HG02678 (cell line): Measurements from ENCODE around the gene FAM118B.

Source experiments
- ATAC-seq: cut with Tn5 transposase; IDR thresholded peaks from one replicate; pipeline ENCODE4 v1.9.1; 2021; ENCODE audit warnings: mild to moderate bottlenecking, moderate library complexity; ENCODE audit not compliant: unreplicated experiment

The FAM118B gene

DNA sequence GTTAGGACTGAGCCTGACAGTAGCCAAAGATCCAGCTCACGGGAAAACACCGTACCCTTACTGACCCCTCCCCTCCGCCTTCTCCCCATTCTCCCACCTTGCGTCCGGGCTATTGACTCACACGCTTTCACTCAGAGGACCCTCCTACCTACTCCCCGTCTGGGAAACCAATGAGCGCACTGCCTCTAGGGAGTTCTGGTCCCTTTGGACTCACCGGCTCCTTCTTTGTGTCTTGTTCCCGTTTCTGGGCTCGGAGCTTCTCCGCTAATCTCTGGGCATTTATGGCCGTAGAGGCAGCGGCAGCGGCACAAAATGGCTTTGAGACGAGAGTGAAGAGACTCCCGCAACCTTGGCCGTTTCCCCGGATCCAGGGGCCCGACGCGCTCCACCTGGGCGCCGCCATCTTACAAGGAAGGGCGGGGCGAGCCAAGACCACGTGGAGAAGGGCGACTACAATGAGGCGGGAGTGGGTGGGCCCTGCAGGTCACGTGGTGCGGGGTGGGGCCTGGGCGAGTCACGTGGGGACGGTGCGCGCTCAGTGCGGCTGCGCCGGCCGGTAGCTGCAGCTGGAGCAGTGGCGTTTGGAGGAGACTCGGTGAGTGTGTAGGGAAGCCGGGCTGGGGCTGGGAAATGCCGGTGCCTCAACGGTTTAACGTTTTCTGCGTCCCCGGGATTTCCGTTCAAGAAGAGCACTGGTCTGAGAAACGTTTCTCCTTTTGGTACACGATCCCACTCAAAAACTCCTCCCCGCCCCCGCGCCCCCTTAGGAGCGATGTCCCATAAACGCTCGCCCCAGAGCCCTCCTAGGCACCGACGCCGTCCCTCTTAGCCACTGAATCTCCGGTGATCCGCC lies at the start of gene FAM118B, which contains the start of gene RPUSD4:
TSS of gene FAM118B (plus strand) at position 547 of the 853 bp plus-strand sequence. CDS start 23,220 bp downstream, outside the sequence.
TSS of gene RPUSD4 (minus strand) at position 415 of the 853 bp plus-strand sequence. CDS start at position 403, 12 bp downstream.
- peak; percentile 96 for ATAC-seq

DNA sequence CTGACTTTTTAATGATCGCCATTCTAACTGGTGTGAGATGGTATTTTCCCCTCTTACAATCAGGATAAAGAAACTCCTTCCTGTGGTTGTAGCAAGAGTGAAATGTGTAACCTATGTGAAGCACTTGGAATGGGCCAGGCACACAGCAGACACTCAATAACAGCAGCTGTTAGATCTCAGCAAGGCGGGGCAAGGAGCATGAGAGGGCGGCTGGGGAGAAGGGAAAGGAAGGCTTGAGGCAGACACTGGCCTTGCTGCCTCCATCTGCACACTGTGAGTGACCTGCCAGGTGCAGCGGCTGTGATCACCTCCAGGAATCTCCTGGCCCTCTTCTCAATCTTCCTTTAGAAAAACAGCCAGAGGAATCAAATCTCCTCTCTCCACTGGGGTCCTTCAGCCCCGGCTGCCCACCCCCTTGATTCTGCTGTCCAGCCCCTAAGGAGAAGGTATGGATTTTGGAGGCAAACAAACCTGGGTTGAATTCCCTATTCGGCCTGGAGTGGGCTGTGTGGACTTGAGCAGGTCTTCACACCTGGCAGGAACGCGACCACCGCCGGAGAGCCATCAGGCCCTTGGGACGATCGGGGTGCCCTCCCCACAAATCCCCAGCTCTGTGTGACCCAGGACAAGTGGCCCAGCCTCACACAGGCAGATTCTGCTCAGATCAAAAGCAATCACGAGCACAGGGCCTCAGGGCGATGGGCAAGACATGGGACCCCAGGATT lies 49.1 kb upstream of the FAM118B start:
- no peak for ATAC-seq

DNA sequence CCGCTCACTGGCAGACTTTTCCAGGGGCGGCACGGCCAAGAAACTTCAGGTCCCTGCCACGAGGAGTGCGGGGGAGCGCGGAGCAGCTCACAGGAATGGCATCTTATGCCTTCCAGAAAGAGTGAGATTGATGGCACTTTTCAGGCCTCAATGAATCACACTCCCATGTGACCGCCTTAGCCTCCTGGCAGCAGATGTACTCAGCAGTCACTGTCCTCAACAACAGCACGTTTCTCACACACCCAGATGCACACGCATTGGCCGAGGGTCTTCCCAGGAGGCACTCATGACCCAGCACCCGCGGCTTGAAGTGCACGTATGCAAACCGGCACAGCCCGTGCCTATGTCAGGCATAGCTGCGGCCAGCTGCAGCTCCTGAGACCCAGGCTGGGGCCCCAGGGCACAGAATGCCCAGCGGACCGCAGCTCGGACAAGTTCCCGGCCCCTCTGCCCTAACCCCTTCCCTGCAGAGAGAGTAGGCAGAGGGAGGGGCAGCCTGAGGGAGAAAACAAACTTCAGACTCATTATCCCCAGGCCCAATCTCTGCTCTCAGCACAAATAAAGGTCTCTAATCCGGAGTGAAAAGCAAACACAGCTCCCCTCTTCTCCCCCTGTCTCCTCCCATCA lies 48.4 kb upstream of the FAM118B start:
- ATAC-seq, result no peak

DNA sequence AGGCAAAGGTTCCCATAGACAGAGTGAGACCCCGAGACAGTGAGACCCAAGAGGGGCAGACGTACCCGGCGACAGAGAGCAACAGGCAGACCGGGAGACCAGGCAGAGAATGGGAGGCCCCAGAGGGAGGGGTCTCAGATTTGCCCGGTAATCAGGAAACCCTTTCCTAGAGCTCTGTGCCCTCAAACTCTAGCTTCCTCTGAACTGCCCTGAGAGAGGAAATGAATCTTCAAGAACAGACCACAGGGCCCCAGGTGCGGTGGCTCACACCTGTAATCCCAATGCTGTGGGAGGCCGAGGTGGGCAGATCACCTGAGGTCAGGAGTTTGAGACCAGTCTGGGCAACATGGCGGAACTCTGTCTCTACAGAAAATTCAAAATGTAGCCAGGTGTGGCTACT lies 47.8 kb upstream of the FAM118B start:
- no peak for ATAC-seq

DNA sequence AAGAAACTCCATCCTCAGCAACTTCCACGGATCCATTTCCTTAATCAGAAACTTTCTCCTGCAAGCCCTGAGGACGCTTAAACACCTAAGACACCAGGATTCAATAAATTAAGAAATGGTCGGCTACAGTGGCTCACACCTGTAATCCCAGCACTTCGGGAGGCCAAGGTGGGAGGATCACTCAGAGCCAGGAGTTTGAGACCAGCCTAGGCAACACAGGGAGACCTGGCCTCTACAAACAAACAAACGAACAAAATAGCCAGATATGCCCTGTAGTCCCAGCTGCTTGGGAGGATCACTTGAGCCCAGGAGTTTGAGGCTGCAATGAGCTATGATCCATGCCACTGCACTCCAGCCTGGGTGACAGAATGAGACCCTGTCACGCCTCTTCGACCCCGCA lies 46.8 kb upstream of the FAM118B start:
- ATAC-seq, result no peak

DNA sequence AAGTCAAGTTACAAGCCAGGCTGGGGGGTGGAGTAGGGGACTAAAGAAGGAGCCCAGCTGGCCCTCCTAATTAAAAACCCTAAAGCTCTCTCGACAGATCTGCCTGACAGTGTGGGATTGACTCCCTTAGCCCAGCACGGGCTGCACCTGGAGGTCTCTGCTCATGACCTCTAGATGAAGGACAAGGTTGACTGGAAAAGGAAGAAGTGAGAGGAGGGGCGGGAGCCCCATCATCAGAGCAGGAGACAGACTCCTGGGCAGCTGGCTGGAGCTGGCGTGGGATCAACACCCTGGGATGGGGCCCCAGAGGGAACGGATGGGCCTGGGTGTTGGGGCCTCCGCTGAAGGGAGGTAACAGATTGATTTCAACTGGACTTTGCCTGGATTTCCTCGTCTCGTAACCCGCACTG lies 46.3 kb upstream of the FAM118B start:
- no peak for ATAC-seq

DNA sequence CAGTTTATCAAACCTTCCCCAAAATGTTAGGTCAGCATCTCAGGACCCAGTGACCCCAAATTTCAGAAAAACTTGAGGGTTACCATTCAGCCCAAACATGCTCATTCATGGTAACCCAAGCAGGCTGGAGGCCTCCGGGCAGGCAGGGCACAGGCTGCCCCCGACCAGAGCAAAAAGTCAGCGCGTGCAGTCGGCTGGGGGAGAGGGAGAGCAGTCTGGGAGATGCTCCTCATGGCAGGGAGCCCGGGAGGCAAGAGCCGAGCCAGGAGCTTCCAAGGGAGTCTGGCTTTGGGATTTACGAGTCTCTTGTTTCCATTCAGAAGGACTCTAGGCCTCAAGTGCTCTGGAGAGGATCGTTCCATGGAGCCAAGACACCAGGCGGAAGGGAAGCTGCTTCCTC lies 45.8 kb upstream of the FAM118B start:
- ATAC-seq, result no peak

DNA sequence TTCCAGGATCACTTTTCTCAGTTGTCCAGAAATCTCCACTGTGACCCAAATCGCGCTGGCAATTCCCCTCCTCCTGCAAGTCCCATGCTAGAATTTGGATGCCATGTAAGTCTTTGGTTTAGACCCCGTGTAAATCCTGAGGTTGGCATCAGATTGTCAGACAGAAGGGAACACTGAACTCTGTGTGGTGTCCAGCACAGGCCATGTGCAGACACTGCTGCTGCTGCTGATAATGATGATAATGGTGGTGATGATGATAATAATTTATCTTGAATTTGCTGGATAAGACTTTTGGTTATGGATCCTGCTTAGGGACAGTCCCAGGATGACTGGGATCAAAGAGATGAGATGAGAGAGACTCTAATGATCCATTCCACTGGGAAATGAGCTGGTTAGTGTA lies 45.2 kb upstream of the FAM118B start:
- ATAC-seq, result no peak

DNA sequence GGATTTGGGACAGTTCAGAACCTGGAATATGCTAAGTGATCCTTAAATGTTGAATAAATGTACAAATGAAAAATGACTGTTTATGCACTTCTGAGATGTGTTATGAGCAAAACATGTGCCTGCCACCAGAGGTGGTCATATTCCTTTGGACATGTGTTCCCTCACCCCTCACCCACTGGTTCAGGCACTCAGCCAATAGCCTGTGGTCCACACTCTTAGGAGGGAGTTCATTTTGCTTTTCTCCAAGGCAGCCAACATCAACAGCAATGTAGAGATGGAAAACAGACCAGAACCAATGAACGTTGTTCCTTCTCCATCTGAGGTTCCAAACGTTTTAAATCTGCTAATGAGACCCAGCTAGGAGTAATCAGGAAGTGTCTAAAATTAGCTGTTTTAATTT lies 44.1 kb upstream of the FAM118B start:
- ATAC-seq, result no peak

DNA sequence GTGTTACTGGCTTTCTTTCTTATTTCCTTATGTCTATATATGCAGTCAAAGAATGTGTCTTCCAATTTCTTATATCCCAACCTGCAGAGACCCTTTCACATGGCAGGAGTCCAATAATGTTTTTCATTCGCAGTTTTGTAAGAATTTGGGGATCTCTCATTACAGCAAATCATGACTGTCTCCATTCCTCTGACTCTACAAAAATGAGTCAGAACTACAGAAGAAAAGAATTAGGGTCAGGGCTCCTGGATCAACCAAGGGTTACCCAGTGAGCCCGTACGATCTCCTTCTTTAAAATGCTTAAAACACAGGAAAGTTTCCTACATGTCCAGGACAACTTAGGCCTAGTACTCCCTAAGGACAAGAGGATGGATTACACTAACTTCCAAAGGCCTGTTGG lies 42.3 kb upstream of the FAM118B start:
- ATAC-seq, result no peak

DNA sequence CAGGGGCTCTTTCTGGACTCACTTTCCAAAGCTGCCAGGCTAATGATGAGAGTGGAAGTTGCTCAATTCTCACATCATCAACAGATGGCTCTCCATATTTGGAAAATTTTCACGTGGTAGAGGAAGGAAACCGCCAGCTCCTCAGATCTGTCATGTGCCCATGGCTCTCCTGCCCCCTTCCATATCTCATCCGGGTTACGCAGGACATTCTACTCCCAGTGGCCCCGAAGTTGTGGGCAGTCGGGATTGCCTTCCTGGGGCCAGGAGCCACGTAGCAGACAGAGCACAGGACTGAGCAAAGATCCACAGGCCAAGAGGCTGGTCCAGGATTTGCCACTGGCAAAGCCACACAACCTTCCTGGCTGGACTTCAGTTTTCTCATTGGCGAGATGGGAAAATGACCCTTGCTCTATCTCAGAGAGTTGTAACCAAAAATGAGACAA lies 39.0 kb upstream of the FAM118B start:
- no peak for ATAC-seq

DNA sequence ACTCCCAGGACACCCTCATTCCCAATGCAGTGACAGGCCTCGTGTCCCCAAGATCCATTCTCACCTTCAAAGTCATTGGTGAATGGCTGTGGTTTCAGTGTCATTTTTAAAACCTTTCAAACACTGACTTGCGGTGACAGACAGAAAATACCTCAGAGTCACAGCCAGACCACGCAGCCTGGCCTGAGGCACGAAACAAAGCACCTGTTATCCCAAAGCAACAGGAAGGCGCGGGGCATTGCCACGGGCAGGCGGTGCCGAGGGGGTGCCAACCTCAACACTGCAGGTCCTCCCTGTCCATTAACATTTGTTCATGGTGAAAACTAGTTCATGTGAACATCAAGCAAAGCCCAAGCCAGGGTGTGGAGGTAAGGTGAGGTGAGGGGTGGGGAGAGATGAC lies 38.3 kb upstream of the FAM118B start:
- ATAC-seq, result no peak

DNA sequence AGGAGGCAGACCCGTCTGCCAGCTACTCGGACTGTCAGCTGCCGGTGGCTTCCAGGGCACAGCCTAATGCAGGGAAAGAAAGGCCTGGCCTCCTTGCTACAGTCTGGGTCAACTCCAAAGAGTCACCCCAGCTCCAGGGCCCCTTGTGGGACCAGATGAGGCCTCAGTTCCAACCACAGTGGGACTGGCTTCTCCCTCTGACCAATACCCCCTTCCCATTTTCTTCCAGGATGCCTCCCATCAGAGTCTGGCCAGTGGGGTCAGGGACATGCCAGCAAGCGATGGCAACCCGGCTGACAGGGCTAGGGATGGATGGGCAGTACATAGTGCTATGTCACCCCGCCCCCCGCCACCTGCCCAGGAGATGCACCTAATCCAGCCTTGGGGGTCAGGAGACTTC lies 36.8 kb upstream of the FAM118B start:
- no peak for ATAC-seq

DNA sequence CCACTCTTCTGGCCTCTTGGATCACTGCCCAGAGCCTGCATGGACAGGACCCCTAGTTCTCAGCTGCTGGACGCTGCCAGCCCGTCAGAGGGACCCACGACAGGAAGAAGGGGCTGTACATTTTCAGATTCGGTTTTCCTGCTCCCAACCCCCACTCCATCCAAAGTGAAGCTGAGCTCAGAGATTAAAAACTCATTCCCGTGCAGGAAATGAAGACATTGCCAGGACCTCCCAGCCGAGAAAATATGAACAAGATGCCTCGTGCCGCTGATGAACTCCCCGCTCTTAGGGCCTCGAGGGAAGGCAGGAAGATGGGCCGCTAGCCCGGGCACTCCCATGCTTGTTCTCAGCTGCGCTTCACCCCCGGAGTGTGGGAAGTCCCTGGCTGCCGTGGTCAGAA lies 36.2 kb upstream of the FAM118B start:
- no peak for ATAC-seq

DNA sequence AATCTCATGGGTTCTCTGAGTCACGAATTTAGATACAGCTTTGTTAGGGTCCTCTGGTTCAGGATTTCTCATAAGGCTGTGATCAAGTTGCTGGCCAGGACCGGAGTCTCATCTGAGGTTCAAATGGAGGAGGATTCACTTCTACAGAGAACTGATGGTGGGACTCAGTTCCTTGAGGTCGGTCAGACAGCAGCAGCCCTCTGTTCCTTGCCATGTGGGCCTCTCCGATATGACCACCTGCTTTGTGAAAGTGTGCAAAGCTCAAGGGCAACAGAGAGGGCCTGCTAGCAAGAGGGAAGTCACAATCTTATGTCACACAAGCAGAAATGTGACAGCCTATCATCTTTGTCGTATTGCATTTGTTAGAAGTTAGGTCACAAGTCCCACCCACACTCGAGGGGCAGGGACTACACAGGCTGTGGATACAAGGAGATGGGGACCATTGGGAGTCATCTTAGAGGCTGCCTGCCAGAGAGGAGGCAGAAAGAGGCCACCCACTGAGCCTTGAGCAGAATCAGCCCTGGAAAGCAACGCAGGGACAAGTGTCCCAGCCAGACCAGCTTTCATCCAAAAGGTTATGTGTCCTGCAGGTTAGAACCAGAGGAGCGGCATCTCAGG lies 34.6 kb upstream of the FAM118B start:
- no peak for ATAC-seq

DNA sequence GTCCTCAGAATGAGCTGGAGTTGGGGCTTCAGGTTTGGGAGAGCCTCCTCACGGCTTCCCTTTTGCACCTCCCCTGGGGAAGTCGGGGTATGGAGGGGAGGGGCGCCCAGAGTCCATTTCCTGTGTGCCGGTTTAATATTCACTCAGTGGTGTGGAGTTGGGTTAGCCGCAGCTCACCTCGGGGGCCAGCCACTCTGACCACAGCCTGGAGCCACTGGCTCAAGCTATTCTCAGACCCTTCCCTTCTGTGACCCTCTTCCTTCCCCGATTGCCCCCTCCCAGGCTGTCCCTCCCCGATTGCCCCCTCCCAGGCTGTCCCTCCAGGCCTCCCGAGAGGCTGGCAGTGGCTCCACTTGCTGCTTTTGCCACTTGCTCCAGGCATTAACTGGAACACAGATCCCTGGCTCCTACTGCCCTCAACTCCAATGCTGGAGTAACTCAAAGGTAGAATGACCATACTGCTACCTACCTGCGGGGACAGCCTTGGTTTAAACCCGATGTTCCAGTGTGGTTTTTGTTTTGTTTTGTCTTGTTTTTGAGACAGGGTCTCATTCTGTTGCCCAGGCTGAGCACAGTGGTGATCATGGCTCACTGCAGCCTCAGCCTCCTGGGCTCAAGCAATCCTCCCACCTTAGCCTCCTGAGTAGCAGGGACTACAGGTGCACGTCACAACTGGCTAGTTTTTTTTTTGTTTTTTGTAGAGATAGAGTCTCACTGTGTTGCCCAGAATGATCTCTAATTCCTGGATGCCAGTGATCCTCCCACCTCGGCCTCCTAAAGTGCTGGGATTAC lies 29.4 kb upstream of the FAM118B start:
- ATAC-seq, result peak; percentile 77

DNA sequence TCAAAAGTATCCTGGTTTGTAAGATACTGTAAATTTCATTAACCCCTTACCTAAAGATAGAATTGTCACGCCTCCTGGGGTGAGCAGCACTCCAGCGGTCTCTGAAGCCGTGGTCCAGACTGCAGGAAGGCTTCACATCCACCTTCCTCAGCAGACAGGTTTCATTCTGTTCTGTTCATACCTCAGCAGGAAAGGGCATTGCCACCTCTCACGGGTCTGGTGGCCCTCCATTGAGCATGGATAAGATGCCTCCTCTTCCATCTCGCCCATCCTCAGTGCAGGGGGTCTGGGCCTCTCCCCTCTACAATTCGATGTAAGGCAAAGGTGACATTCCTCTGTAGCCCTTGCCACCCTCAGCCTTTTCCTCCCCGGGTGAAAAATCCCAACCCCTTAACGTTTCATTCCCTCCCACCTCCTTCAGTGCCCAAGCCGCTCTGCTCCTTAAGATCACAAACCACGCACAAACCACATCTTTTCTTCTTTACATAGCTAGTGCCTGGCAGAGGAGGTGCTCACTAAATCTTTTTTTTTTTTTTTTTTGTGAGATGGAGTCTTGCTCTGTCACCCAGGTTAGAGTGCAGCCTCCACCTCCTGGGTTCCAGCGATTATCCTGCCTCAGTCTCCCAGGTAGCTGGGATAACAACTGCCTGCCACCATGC lies 28.7 kb upstream of the FAM118B start:
- no peak for ATAC-seq

DNA sequence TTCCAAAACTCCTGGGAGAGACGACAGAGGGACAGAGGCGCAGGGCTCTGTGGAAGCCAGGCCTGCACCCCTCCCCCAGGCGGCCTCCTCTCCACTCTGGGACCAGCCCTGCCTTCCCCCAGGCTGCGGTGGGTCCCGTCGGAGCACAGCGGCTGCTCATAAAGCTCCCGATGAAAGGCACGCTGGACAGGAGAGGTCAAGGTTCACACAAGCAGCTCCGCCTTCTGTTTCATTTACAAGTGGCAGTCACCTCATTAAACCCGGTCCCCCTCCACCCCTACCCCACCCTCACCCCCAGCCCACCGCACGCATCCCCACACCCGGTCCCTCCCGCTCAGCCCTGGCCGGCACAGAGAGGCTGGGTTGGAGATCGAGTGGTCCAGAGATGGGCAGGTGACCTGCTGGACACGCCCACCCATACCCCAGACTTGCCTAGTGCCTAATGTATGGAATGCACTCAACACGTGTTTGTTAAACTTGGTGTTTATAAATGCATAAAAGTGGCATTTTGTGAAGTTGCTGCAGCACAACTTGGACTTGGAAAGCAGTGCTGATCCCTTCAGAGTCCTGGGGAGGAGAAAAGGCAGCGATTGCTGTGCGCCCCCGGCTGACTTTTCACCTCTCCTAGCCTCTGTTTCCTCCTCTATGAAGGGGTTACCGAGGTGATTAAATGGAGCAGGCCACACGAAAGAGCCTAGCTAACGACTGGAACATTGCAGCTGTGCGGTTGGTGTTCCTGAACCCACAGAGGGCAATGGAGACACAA lies 26.1 kb upstream of the FAM118B start:
- no peak for ATAC-seq
